ENCODE results near the gene ZBTB8OS.
A peak's percentile ranks its signal among the peaks of the same experiment; 100 is the strongest.

The ZBTB8OS gene

GRCh38 chr1:32627596-32628162, 22.7 kb downstream of the ZBTB8OS start:
- Histone ChIP-seq H3K9me2 (replicated peaks; ENCODE audit: insufficient read depth, low read length) (no peaks in the 10 kb centered on the region), H3K27me3 (replicated peaks; ENCODE audit: insufficient read depth, low read length) (no peaks in the 10 kb centered on the region), H3K9ac (ENCODE audit: low read length) (peak overlapping the region; percentile 68), H3F3A (ENCODE audit: insufficient read depth, low read length) (peaks cover 56% of the 10 kb centered on the region), H3K4me1 (ENCODE audit: low read length) (peaks cover 52% of the 10 kb centered on the region), H3K79me2 (ENCODE audit: low read length) (peaks cover 56% of the 10 kb centered on the region), H2AFZ (ENCODE audit: low read length) (no peak overlapping the region), H3K9me3 (replicated peaks; ENCODE audit: insufficient read depth, low read length) (no peaks in the 10 kb centered on the region), H3K36me3 (replicated peaks; ENCODE audit: insufficient read depth, low read length) (no peaks in the 10 kb centered on the region), H3K27ac (ENCODE audit: low read length) (peak overlapping the region; percentile 97), H3K4me2 (ENCODE audit: low read depth, low read length) (peak overlapping the region; percentile 85), H4K20me1 (ENCODE audit: insufficient read depth, low read length) (no peaks in the 10 kb centered on the region), H3K4me3 (ENCODE audit: low read length) (peak overlapping the region; percentile 30; the same call in 1 of the 2 replicates)
- DNase-seq = peak; percentile 98
- TF ChIP-seq CTCF (IDR thresholded peaks at IDR 0.05; ENCODE audit: low read length) (no peak), EZH2 (optimal IDR thresholded peaks at IDR 0.05; ENCODE audit: low read depth, low read length) (no peak), EZH2phosphoT487 (IDR thresholded peaks at IDR 0.05; ENCODE audit: low read length) (no peak)

- H3K27ac ChIP-seq (ENCODE audit: low read length) = peak overlapping the region; percentile 97; the same call in 1 of the 2 replicates
- TF ChIP-seq CTCF (IDR thresholded peaks at IDR 0.05; ENCODE audit: low read length) (no peak), EZH2 (optimal IDR thresholded peaks at IDR 0.05; ENCODE audit: low read depth, low read length) (no peak), EZH2phosphoT487 (IDR thresholded peaks at IDR 0.05; ENCODE audit: low read length) (no peak)
- H3K9me3 ChIP-seq (replicated peaks; ENCODE audit: insufficient read depth, low read length) = no peaks in the 10 kb centered on the region
- H3K4me1 ChIP-seq (ENCODE audit: low read length) = peaks cover 59% of the 10 kb centered on the region
- H2AFZ ChIP-seq (ENCODE audit: low read length) = no peak overlapping the region
- no peak for DNase-seq
- no peaks in the 10 kb centered on the region for H3K36me3 ChIP-seq (replicated peaks; ENCODE audit: insufficient read depth, low read length)
- no peak overlapping the region for H3K9ac ChIP-seq (ENCODE audit: low read length)
- H3K4me3 ChIP-seq (ENCODE audit: low read length) = no peak overlapping the region
- peaks cover 56% of the 10 kb centered on the region for H3K79me2 ChIP-seq (ENCODE audit: low read length)
- H3K27me3 ChIP-seq (replicated peaks; ENCODE audit: insufficient read depth, low read length) = no peaks in the 10 kb centered on the region
- peaks cover 57% of the 10 kb centered on the region for H3F3A ChIP-seq (ENCODE audit: insufficient read depth, low read length)
- H3K9me2 ChIP-seq (replicated peaks; ENCODE audit: insufficient read depth, low read length) = no peaks in the 10 kb centered on the region
- H3K4me2 ChIP-seq (ENCODE audit: low read depth, low read length) = no peak overlapping the region
- H4K20me1 ChIP-seq (ENCODE audit: insufficient read depth, low read length) = no peaks in the 10 kb centered on the region
Measured at GRCh38 chr1:32626176-32626575, 24.2 kb downstream of the ZBTB8OS start.

GRCh38 chr1:32623775-32624174, 26.6 kb downstream of the ZBTB8OS start:
- H3K9ac ChIP-seq (ENCODE audit: low read length) = no peak overlapping the region
- no peaks in the 10 kb centered on the region for H3K9me2 ChIP-seq (replicated peaks; ENCODE audit: insufficient read depth, low read length)
- no peak overlapping the region for H2AFZ ChIP-seq (ENCODE audit: low read length)
- no peaks in the 10 kb centered on the region for H3K27me3 ChIP-seq (replicated peaks; ENCODE audit: insufficient read depth, low read length)
- TF ChIP-seq EZH2 (optimal IDR thresholded peaks at IDR 0.05; ENCODE audit: low read depth, low read length) (no peak), CTCF (IDR thresholded peaks at IDR 0.05; ENCODE audit: low read length) (no peak), EZH2phosphoT487 (IDR thresholded peaks at IDR 0.05; ENCODE audit: low read length) (no peak)
- no peaks in the 10 kb centered on the region for H3K9me3 ChIP-seq (replicated peaks; ENCODE audit: insufficient read depth, low read length)
- peak overlapping the region; percentile 68 for H3K27ac ChIP-seq (ENCODE audit: low read length)
- peak overlapping the region; percentile 46 for H3K4me2 ChIP-seq (ENCODE audit: low read depth, low read length)
- H3F3A ChIP-seq (ENCODE audit: insufficient read depth, low read length) = peaks cover 44% of the 10 kb centered on the region
- peaks cover 49% of the 10 kb centered on the region for H3K4me1 ChIP-seq (ENCODE audit: low read length)
- peak; percentile 24 for DNase-seq
- no peak overlapping the region for H3K4me3 ChIP-seq (ENCODE audit: low read length)
- H4K20me1 ChIP-seq (ENCODE audit: insufficient read depth, low read length) = no peaks in the 10 kb centered on the region
- H3K36me3 ChIP-seq (replicated peaks; ENCODE audit: insufficient read depth, low read length) = no peaks in the 10 kb centered on the region
- H3K79me2 ChIP-seq (ENCODE audit: low read length) = peaks cover 35% of the 10 kb centered on the region
